H1 (cell line): Measurements from ENCODE around the gene SEC61B.

Experiments used
- HDAC6 ChIP-seq: IDR thresholded peaks from one replicate; pipeline ENCODE4 v1.7.1; 2012; ENCODE audit warnings: low read depth, mild to moderate bottlenecking, inconsistent platforms, low read length, moderate library complexity
- MAFK ChIP-seq: IDR thresholded peaks from 2 replicates; pipeline ENCODE4 v1.6.1; 2012; ENCODE audit warnings: low read depth, mild to moderate bottlenecking, improper control_type of control experiment, low read length
- MAX ChIP-seq: IDR thresholded peaks from 2 replicates; pipeline ENCODE4 v1.6.1; 2012; ENCODE audit warnings: inconsistent platforms
- SIN3A ChIP-seq, 2 experiments: IDR thresholded peaks in 1 of 2; conservative IDR thresholded peaks in 1 of 2; 2 replicates each; pipeline ENCODE4 v1.6.1; 2011 to 2012; ENCODE audit warnings: low read length in 2 of 2, improper control_type of control experiment in 1 of 2, low read depth in 1 of 2, mild to moderate bottlenecking in 1 of 2

DNA sequence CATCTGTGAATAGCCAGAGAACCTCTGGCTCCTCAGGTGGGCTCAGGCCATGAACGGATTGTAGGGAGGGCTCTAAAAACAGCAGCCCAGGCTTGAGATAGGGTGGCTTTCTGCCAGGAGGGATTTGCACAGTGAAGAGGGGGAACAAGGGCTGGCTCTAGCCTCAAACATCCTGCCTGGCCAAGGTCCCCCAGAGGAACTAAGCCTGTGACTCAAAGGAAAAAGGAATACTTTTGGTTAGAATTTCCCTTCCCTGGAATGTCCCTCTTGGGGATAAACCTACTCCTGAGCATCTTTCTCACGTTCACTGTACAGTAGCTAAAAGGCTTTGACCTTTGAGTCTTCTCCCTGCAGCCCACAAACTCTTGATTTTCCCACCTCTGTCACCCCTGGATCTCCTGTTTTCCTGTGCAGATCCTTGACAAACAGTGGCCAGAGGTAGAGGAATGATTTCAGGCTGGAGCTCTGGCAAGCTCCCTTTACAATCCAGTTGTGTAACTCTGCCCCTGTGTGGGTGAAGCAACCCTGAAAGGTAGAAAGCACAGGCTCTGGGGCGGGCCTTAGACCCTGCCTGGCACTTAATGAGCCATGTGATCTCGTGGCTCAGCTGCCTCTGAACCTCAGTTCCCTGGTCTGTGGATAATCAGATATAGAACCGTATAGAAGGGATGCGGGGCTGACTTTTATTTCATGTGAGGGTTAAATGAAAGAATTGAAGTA lies 17.4 kb downstream of the SEC61B start:
- TF ChIP-seq MAFK (no peak), MAX (no peak), HDAC6 (no peak), SIN3A (conservative IDR thresholded peaks at IDR 0.05 in 1 of 2, IDR thresholded peaks at IDR 0.05 in 1 of 2; ENCODE audit: low read depth in 1 of 2, low read length in 2 of 2) (no peak)
